HL-60 (cell line): ENCODE measurements around the gene CETP.
A peak's percentile ranks its signal among the peaks of the same experiment; 100 is the strongest.

Source experiments
- DNase-seq, 2 experiments: peaks; one replicate each; pipeline ENCODE4 v3.0.0-alpha.2; 2010 to 2020; ENCODE audit warnings: low read depth in 1 of 2, low spot score in 1 of 2
- H3K27ac ChIP-seq: fragments of 250-450 bp; sonication (Bioruptor Pico); replicated peaks from 2 replicates; pipeline ENCODE4 v1.5.1; 2020; ENCODE audit warnings: mild to moderate bottlenecking, moderate library complexity
- H3K27me3 ChIP-seq: fragments of 250-450 bp; sonication (Bioruptor Pico); 2 replicates; pipeline ENCODE4 v1.5.1; 2021; ENCODE audit warnings: mild to moderate bottlenecking, moderate library complexity; ENCODE audit not compliant: insufficient read depth, poor library complexity, severe bottlenecking
- H3K4me3 ChIP-seq: replicated peaks from 2 replicates; pipeline ENCODE4 v1.5.1; 2011; ENCODE audit warnings: mild to moderate bottlenecking, control low read depth, low read length; ENCODE audit not compliant: insufficient read depth
- CTCF ChIP-seq: IDR thresholded peaks from one replicate; pipeline ENCODE4 v1.5.1; 2011; ENCODE audit warnings: low read length, control low read depth, inconsistent platforms; ENCODE audit not compliant: insufficient read depth
- GABPA ChIP-seq: IDR thresholded peaks from 2 replicates; pipeline ENCODE4 v1.6.1; 2012; ENCODE audit warnings: low read depth
- POLR2AphosphoS5 ChIP-seq: IDR thresholded peaks from 2 replicates; pipeline ENCODE4 v1.6.1; 2012; ENCODE audit warnings: low read depth
- SPI1 ChIP-seq: IDR thresholded peaks from 2 replicates; pipeline ENCODE4 v1.6.1; 2012; ENCODE audit warnings: low read depth, mild to moderate bottlenecking, borderline replicate concordance
- TF ChIP-seq, protein P1 (sequence below): IDR thresholded peaks from 2 replicates; pipeline ENCODE4 v1.6.1; 2012; ENCODE audit warnings: low read depth; ENCODE audit not compliant: insufficient replicate concordance

Gene CETP

DNA sequence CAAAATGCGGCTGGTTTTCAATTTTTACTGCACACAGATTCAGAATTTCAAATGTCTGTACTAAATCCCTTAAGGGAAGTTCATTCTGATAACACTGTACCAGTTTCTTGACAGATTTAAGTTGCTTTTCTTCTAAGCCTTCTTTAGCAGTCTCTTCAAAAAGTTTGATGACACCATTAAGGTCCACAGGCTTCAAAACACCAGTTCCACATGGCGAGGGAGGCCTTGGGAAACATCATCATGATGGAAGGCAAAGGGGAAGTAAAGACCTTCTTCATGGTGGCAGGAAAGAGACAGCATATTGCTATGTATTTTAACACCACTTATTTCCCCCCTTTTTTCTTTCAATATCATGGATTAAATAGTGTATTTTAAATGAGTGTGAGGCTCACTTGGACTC is 52.2 kb downstream of the CETP start:
- DNase-seq: peak in 1 of 2 experiments; percentile 66
- no peak overlapping the region for H3K27ac ChIP-seq

DNA sequence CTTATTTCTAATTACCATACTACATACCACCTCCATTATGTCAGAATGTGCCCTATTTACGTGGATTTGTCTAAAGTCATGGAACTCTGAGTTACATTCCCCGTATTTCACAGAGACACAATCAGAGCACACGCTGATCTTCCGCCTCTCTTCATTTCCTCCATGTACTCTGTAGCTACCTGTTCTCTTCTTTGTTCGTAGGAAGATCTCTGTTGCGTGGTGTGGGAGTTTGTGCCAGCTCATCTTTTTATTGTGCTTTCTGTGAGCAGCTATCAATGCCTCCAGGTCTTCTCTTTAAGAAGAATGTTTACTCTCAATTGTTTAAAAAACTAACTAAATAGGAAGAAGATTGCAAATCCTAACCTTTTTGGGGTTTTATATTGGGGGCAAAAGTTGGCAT is 54.6 kb downstream of the CETP start:
- H3K4me3 ChIP-seq: no peak overlapping the region
- no peak for TF ChIP-seq SPI1
- no peak for TF ChIP-seq CTCF
- TF ChIP-seq, protein P1, sequence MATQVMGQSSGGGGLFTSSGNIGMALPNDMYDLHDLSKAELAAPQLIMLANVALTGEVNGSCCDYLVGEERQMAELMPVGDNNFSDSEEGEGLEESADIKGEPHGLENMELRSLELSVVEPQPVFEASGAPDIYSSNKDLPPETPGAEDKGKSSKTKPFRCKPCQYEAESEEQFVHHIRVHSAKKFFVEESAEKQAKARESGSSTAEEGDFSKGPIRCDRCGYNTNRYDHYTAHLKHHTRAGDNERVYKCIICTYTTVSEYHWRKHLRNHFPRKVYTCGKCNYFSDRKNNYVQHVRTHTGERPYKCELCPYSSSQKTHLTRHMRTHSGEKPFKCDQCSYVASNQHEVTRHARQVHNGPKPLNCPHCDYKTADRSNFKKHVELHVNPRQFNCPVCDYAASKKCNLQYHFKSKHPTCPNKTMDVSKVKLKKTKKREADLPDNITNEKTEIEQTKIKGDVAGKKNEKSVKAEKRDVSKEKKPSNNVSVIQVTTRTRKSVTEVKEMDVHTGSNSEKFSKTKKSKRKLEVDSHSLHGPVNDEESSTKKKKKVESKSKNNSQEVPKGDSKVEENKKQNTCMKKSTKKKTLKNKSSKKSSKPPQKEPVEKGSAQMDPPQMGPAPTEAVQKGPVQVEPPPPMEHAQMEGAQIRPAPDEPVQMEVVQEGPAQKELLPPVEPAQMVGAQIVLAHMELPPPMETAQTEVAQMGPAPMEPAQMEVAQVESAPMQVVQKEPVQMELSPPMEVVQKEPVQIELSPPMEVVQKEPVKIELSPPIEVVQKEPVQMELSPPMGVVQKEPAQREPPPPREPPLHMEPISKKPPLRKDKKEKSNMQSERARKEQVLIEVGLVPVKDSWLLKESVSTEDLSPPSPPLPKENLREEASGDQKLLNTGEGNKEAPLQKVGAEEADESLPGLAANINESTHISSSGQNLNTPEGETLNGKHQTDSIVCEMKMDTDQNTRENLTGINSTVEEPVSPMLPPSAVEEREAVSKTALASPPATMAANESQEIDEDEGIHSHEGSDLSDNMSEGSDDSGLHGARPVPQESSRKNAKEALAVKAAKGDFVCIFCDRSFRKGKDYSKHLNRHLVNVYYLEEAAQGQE: no peak
- no peak for TF ChIP-seq POLR2AphosphoS5
- TF ChIP-seq GABPA: no peak
- no peak for DNase-seq
- H3K27me3 ChIP-seq: no peaks in the 10 kb centered on the region
- no peak overlapping the region for H3K27ac ChIP-seq

More for the DNA sequence above, 52.2 kb downstream of the CETP start:
- H3K27me3 ChIP-seq: no peaks in the 10 kb centered on the region
- no peak overlapping the region for H3K4me3 ChIP-seq
- TF ChIP-seq GABPA: no peak
- no peak for TF ChIP-seq CTCF
- TF ChIP-seq POLR2AphosphoS5: no peak

GRCh38 chr16:57016831-57017230 is 55.1 kb downstream of the CETP start:
- no peak for DNase-seq
- no peak overlapping the region for H3K27ac ChIP-seq
- no peak overlapping the region for H3K4me3 ChIP-seq
- TF ChIP-seq, protein P1: no peak
- TF ChIP-seq SPI1: no peak
- no peak for TF ChIP-seq POLR2AphosphoS5
- TF ChIP-seq GABPA: no peak
- TF ChIP-seq CTCF: no peak
- no peaks in the 10 kb centered on the region for H3K27me3 ChIP-seq

- no peak overlapping the region for H3K4me3 ChIP-seq
- no peak for DNase-seq
- TF ChIP-seq SPI1: no peak
- no peaks in the 10 kb centered on the region for H3K27me3 ChIP-seq
- no peak overlapping the region for H3K27ac ChIP-seq
Measured at GRCh38 chr16:57017251-57017650, 55.5 kb downstream of the CETP start.
